ENCODE data around the gene ARHGEF25. TPM values are rescaled to one million over a fixed set of nuclear protein-coding genes. Genes with fewer than 3 reads are reported as not detected.
"Not testable (repeated sequence)": the region's sequence is repeated elsewhere in the genome, so short reads cannot be mapped to it uniquely, and the experiment has no call there.

ARHGEF25 gene
- total RNA-seq, 1 experiment from 2014 or later = 5.2 TPM

DNA sequence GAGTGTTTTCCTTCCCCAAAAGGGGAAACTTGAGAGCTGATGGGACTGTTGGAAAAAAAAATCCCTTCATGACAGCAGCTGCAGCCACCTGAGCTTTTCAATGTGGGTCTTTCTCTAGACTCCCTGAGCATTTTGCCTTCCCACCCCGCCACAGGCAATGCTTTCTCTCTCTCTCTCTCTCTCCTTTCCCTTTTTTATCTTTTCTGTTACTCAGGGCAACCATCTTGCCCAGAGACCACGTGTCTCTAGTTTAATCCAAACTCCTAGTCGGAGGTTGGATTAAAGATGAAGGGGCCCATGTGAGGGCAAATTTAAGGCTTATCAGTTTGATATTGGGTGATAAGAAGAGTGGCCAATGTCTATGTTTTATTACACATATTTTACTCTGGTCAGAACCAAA is 47.7 kb downstream of the ARHGEF25 start:
- Histone ChIP-seq H3K9me3 (peaks cover 7% of the 10 kb centered on the region), H3K4me3 (ENCODE audit: low read depth, low read length) (no peak overlapping the region), H3K36me3 (ENCODE audit: control insufficient read depth, insufficient read depth, low read length) (no peaks in the 10 kb centered on the region), H3K4me1 (no peaks in the 10 kb centered on the region), H3K27me3 (replicated peaks; ENCODE audit: control insufficient read depth, insufficient read depth, low read length) (no peaks in the 10 kb centered on the region)
- no peak for DNase-seq
- ChIA-PET CTCF (interaction anchor here (0.7 kb wide), 1 partner anchor 26 kb away, joined by 4 read pairs; the partner anchor contains the start of gene B4GALNT1), POLR2A (no interaction called here)
- peaks cover under 1% of the 10 kb centered on the region for H3K9me3 Mint-ChIP-seq (ENCODE audit: unreplicated experiment)
- BruUV-seq (replicated peaks) = no TSS peak
- H3K4me3 Mint-ChIP-seq (ENCODE audit: unreplicated experiment) = no peak overlapping the region
- H3K4me1 Mint-ChIP-seq (ENCODE audit: low read depth, unreplicated experiment) = no peaks in the 10 kb centered on the region
- TF ChIP-seq CTCF (IDR thresholded peaks at IDR 0.05; ENCODE audit: insufficient read depth in 1 of 2, low read depth in 1 of 2, low read length in 1 of 2, severe bottlenecking in 1 of 2, unreplicated experiment in 1 of 2) = no peak
- peaks cover 3% of the 10 kb centered on the region for H3K27me3 Mint-ChIP-seq (ENCODE audit: insufficient read depth, unreplicated experiment)
- no peak overlapping the region for H3K27ac Mint-ChIP-seq (ENCODE audit: unreplicated experiment)
- intact Hi-C loops (cut with micrococcal nuclease; ENCODE audit: unreplicated experiment) = no loop called here
- H3K36me3 Mint-ChIP-seq (ENCODE audit: insufficient read depth, unreplicated experiment) = no peaks in the 10 kb centered on the region

DNA sequence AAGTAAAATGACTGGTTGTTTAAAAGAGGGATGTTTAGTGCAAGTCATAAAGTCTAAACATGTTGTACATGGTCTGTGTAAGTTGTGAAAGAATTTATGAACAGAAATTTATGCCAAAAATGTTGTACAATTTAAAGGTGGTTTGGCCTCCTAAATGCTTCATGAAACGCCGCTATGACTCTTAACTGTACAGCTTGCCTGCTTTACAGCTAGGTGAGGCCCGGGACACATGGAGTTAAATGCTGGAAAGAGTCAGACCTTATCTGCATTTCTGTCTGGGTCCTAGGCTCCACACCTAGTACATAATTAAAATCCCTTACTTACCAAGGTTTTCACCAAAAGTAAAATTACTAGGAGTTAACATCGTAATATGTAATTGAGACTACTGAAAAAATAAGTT is 50.1 kb downstream of the ARHGEF25 start:
- no TSS peak for BruUV-seq (replicated peaks)
- Mint-ChIP-seq H3K27me3 (ENCODE audit: insufficient read depth, unreplicated experiment) (peaks cover 3% of the 10 kb centered on the region), H3K36me3 (ENCODE audit: insufficient read depth, unreplicated experiment) (no peaks in the 10 kb centered on the region), H3K27ac (ENCODE audit: unreplicated experiment) (no peak overlapping the region), H3K4me1 (ENCODE audit: low read depth, unreplicated experiment) (no peaks in the 10 kb centered on the region), H3K9me3 (ENCODE audit: unreplicated experiment) (peaks cover 10% of the 10 kb centered on the region), H3K4me3 (ENCODE audit: unreplicated experiment) (no peak overlapping the region)
- H3K4me3 ChIP-seq (ENCODE audit: low read depth, low read length) = no peak overlapping the region
- peaks cover 7% of the 10 kb centered on the region for H3K9me3 ChIP-seq
- no peaks in the 10 kb centered on the region for H3K27me3 ChIP-seq (replicated peaks; ENCODE audit: control insufficient read depth, insufficient read depth, low read length)
- H3K4me1 ChIP-seq = no peaks in the 10 kb centered on the region
- CTCF ChIA-PET = no interaction called here
- H3K36me3 ChIP-seq (ENCODE audit: control insufficient read depth, insufficient read depth, low read length) = no peaks in the 10 kb centered on the region
- no peak for TF ChIP-seq CTCF (IDR thresholded peaks at IDR 0.05; ENCODE audit: insufficient read depth in 1 of 2, low read depth in 1 of 2, low read length in 1 of 2, severe bottlenecking in 1 of 2, unreplicated experiment in 1 of 2)
- POLR2A ChIA-PET = no interaction called here
- no peak for DNase-seq
- intact Hi-C loops (cut with micrococcal nuclease; ENCODE audit: unreplicated experiment) = no loop called here

GRCh38 chr12:57665066-57665820 is 54.0 kb downstream of the ARHGEF25 start:
- DNase-seq; H3K27me3 ChIP-seq (replicated peaks; ENCODE audit: control insufficient read depth, insufficient read depth, low read length); H3K36me3 Mint-ChIP-seq (ENCODE audit: insufficient read depth, unreplicated experiment); H3K36me3 ChIP-seq (ENCODE audit: control insufficient read depth, insufficient read depth, low read length); H3K4me3 Mint-ChIP-seq (ENCODE audit: unreplicated experiment); POLR2A ChIA-PET; H3K27me3 Mint-ChIP-seq (ENCODE audit: insufficient read depth, unreplicated experiment); H3K9me3 Mint-ChIP-seq (ENCODE audit: unreplicated experiment); H3K27ac Mint-ChIP-seq (ENCODE audit: unreplicated experiment); H3K9me3 ChIP-seq; intact Hi-C loops (cut with micrococcal nuclease; ENCODE audit: unreplicated experiment); H3K4me1 Mint-ChIP-seq (ENCODE audit: low read depth, unreplicated experiment); H3K4me3 ChIP-seq (ENCODE audit: low read depth, low read length); H3K4me1 ChIP-seq; CTCF ChIA-PET; BruUV-seq (replicated peaks): not testable (repeated sequence)

Other genes with a start within 250 kb of the ARHGEF25 start
- 33.7 and 36.2 TPM in 2 replicates for gene R3HDM2, start 180.4 kb upstream of the ARHGEF25 start, total RNA-seq (2022)
- not detected in 2 replicates for gene INHBC, start 176.7 kb upstream of the ARHGEF25 start, total RNA-seq (2022)
- 9.1 and 13.9 TPM in 2 replicates for gene INHBE, start 156.1 kb upstream of the ARHGEF25 start, total RNA-seq (2022)
- gene GLI1, start 151.7 kb upstream of the ARHGEF25 start, total RNA-seq (2022) = 0.48 and 0.53 TPM in 2 replicates
- gene ARHGAP9, start 131.6 kb upstream of the ARHGEF25 start, total RNA-seq (2022) = 0.75 and 1.8 TPM in 2 replicates
- 515 and 583 TPM in 2 replicates for gene MARS1, start 123.4 kb upstream of the ARHGEF25 start, total RNA-seq (2022)
- gene DDIT3, start 90.9 kb upstream of the ARHGEF25 start, total RNA-seq (2022) = 62.7 and 79.2 TPM in 2 replicates
- 82.2 and 105 TPM in 2 replicates for gene MBD6, start 88.6 kb upstream of the ARHGEF25 start, total RNA-seq (2022)
- 89.4 and 94.4 TPM in 2 replicates for gene DCTN2, start 64.2 kb upstream of the ARHGEF25 start, total RNA-seq (2022)
- gene KIF5A, start 61.4 kb upstream of the ARHGEF25 start, total RNA-seq (2022) = 0.05 TPM in 1 of 2 replicates, not detected in the other
- gene PIP4K2C, start 20.2 kb upstream of the ARHGEF25 start, total RNA-seq (2022) = 42.0 and 48.0 TPM in 2 replicates
- 17.4 and 20.4 TPM in 2 replicates for gene DTX3, start 6.6 kb upstream of the ARHGEF25 start, total RNA-seq (2022)
- gene B4GALNT1, start 21.8 kb downstream of the ARHGEF25 start, total RNA-seq (2022) = 4.2 and 5.7 TPM in 2 replicates
- 169 and 182 TPM in 2 replicates for gene OS9, start 82.7 kb downstream of the ARHGEF25 start, total RNA-seq (2022)
- gene AGAP2, start 127.3 kb downstream of the ARHGEF25 start, total RNA-seq (2022) = 0.09 TPM in 1 of 2 replicates, not detected in the other
- 20.6 and 23.3 TPM in 2 replicates for gene TSPAN31, start 133.6 kb downstream of the ARHGEF25 start, total RNA-seq (2022)
- gene CDK4, start 140.9 kb downstream of the ARHGEF25 start, total RNA-seq (2022) = 205 and 210 TPM in 2 replicates
- gene MARCHF9, start 143.7 kb downstream of the ARHGEF25 start, total RNA-seq (2022) = 11.0 and 12.0 TPM in 2 replicates
- 6.9 and 7.1 TPM in 2 replicates for gene CYP27B1, start 155.6 kb downstream of the ARHGEF25 start, total RNA-seq (2022)
- gene METTL1, start 160.7 kb downstream of the ARHGEF25 start, total RNA-seq (2022) = 34.1 and 37.8 TPM in 2 replicates
- 5.0 and 6.7 TPM in 2 replicates for gene EEF1AKMT3, start 161.2 kb downstream of the ARHGEF25 start, total RNA-seq (2022)
- gene TSFM, start 171.4 kb downstream of the ARHGEF25 start, total RNA-seq (2022) = 48.0 and 57.5 TPM in 2 replicates
- gene AVIL, start 207.3 kb downstream of the ARHGEF25 start, total RNA-seq (2022) = 0.84 and 2.3 TPM in 2 replicates
- 103 and 117 TPM in 2 replicates for gene CTDSP2, start 235.3 kb downstream of the ARHGEF25 start, total RNA-seq (2022)

Measured in Caco-2 (cell line).